ENCODE data around the gene KRT85. TPM values are rescaled to one million over a fixed set of nuclear protein-coding genes. Genes with fewer than 3 reads are reported as not detected.
"Not testable (repeated sequence)": the region's sequence is repeated elsewhere in the genome, so short reads cannot be mapped to it uniquely, and the experiment has no call there.

Gene KRT85
- total and polyA plus RNA-seq, 5 donors from 2014 or later, result not detected

DNA sequence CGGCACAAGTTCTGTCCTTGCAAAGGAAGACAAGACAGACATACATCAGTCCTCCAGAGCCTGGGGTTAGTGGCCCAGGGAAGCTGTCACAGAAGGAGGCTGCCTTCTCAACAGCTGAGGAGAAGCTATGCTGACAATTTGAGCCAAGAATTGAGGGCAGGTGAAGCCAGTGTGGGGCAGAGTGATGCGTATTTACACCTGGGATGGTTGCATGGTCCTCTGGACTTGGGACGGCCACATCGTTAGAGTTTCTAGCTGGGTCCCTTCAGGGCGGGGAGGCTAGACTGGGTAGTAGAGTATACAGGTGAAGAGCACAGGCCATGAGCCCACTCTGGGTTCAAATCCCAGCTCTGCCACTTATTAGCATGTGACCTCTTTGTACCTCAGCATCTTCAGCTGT is 16.5 kb downstream of the KRT85 start:
- Histone ChIP-seq H3K4me3 (ENCODE audit: low read depth, low read length) (no peak overlapping the region), H3K36me3 (ENCODE audit: control insufficient read depth, insufficient read depth, low read length) (no peaks in the 10 kb centered on the region), H3K4me1 (ENCODE audit: control insufficient read depth, insufficient read depth, low read length, poor library complexity, severe bottlenecking) (peaks cover 25% of the 10 kb centered on the region), H3K27ac (ENCODE audit: insufficient read depth, low read length, poor library complexity, severe bottlenecking) (no peak overlapping the region), H3K9me3 (ENCODE audit: control insufficient read depth in 2 of 2, low read length in 2 of 2) (no peaks in the 10 kb centered on the region), H3K27me3 (ENCODE audit: control insufficient read depth, insufficient read depth, low read length) (no peaks in the 10 kb centered on the region)
- Mint-ChIP-seq H3K4me3 (no peak overlapping the region), H3K36me3 (no peaks in the 10 kb centered on the region), H3K4me1 (peaks cover 3 to 21% (median 18%) of the 10 kb centered on the region in 4 donors), H3K27ac (no peak overlapping the region), H3K27me3 (no peaks in the 10 kb centered on the region), H3K9me3 (peaks cover 0 to 1% (median 0%) of the 10 kb centered on the region in 7 donors)
- ATAC-seq (ENCODE audit: low read depth in 2 of 2) (no peak), DNase-seq (no peak)

DNA sequence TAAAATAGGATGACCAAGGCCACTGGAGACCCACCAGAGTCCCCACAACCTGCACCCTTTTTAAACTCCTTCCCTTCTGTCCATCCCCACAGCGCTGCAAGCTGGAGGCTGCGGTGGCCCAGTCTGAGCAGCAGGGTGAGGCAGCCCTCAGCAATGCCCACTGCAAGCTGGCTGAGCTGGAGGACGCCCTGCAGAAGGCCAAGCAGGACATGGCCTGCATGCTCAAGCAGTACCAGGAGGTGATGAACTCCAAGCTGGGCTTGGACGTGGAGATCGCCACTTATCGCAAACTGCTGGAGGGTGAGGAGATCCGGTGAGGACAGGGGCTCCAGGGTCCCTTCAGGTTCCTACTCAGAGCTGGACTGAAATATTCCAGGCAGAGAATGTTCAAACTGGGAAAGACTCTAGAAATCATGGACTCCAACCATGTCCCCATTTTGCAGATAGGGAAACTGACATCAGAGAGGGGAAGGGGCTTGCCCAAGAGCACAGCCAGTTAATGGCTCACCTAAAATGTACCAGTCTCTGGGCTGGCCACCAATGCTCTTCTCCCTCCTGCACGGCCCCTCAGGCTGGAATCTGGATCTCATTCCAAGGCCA is 17.2 kb downstream of the KRT85 start:
- Histone ChIP-seq H3K27ac (ENCODE audit: insufficient read depth, low read length, poor library complexity, severe bottlenecking) (no peak overlapping the region), H3K36me3 (ENCODE audit: control insufficient read depth, insufficient read depth, low read length) (no peaks in the 10 kb centered on the region), H3K4me1 (ENCODE audit: control insufficient read depth, insufficient read depth, low read length, poor library complexity, severe bottlenecking) (peaks cover 25% of the 10 kb centered on the region), H3K4me3 (ENCODE audit: low read depth, low read length) (no peak overlapping the region), H3K9me3 (ENCODE audit: control insufficient read depth in 2 of 2, low read length in 2 of 2) (no peaks in the 10 kb centered on the region), H3K27me3 (ENCODE audit: control insufficient read depth, insufficient read depth, low read length) (no peaks in the 10 kb centered on the region)
- Mint-ChIP-seq H3K27me3 (no peaks in the 10 kb centered on the region), H3K27ac (no peak overlapping the region), H3K36me3 (no peaks in the 10 kb centered on the region), H3K9me3 (peaks cover 0 to 2% (median 0%) of the 10 kb centered on the region in 7 donors), H3K4me3 (no peak overlapping the region), H3K4me1 (peaks cover 3 to 21% (median 18%) of the 10 kb centered on the region in 4 donors)
- DNase-seq (no peak), ATAC-seq (ENCODE audit: low read depth in 2 of 2) (no peak)

DNA sequence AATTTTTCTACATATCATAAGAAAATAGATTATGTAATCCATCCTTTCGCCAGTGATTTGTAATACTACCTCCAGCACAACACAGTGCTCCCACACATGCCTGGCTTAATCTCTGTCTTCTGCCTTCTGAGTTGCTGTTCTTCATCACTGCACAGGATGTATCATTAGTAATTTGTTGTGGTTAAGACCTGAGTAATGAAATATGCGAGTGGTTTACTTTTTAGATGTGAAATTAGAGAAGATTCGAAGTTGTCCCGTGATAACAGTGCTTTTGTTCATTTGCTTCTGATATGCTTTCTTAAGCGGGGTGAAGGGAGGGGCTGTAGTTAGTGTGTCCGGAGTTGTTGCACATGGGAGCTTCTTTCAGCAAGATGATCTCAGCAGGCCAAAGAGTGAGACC is 18.1 kb downstream of the KRT85 start:
- Mint-ChIP-seq H3K4me3 (peak overlapping the region in 2 of 4 donors; percentile 1 to 8), H3K4me1 (peaks cover 3 to 22% (median 18%) of the 10 kb centered on the region in 4 donors), H3K9me3 (peaks cover 0 to 2% (median 0%) of the 10 kb centered on the region in 7 donors), H3K27me3 (no peaks in the 10 kb centered on the region), H3K36me3 (no peaks in the 10 kb centered on the region), H3K27ac (no peak overlapping the region)
- ATAC-seq (ENCODE audit: low read depth in 2 of 2) (no peak), DNase-seq (no peak)
- Histone ChIP-seq H3K9me3 (ENCODE audit: control insufficient read depth in 2 of 2, low read length in 2 of 2) (no peaks in the 10 kb centered on the region), H3K36me3 (ENCODE audit: control insufficient read depth, insufficient read depth, low read length) (no peaks in the 10 kb centered on the region), H3K4me3 (ENCODE audit: low read depth, low read length) (no peak overlapping the region), H3K4me1 (ENCODE audit: control insufficient read depth, insufficient read depth, low read length, poor library complexity, severe bottlenecking) (peaks cover 25% of the 10 kb centered on the region), H3K27ac (ENCODE audit: insufficient read depth, low read length, poor library complexity, severe bottlenecking) (no peak overlapping the region), H3K27me3 (ENCODE audit: control insufficient read depth, insufficient read depth, low read length) (no peaks in the 10 kb centered on the region)

DNA sequence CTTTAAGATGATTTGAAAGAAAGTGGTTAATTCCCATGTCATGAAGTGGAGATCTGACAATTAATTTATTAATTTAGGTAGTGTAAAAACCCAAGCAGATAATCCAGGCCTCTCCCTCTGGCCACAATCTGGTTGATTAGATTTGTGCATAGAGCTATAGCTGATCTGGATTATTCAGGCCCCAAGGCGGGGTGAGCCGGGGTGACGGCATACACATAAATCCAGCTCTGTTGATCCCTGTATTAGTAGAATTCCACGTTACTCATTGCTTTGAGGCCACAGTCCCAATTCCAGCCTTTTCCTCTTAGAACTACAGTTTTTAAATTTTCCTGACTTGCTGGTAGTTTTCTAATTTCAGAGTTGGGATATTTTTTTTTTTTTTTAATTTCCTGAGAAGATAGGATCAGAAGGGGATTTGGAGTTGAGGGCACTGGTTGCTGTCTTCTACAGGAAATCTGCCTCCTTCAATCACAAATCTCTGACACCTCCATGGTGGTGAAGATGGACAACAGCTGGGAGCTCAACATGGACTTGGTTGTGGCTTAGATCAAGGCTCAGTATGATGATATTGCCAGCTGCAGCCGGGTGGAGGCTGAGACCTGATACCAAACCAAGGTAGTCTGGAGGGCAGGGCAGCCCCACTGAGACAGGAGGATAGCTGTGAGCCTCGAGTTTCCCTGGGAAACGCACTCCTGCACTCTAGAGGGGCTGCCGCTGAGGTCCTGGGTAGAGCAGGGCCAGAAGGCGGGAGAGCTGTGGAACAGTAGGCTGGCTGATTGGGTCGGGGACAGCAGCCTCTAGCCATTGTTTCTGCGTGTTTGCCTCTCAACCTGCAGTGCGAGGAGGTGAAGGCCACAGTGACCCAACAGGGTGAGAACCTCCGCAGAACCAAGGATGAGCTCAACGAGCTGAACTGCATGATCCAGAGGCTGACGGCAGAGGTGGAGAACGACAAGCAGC is 19.4 kb downstream of the KRT85 start:
- Mint-ChIP-seq H3K4me3 (peak overlapping the region in 1 of 4 donors; percentile 34), H3K9me3 (peaks cover 0 to 4% (median 0%) of the 10 kb centered on the region in 7 donors), H3K4me1 (peaks cover 3 to 22% (median 16%) of the 10 kb centered on the region in 4 donors), H3K27ac (no peak overlapping the region), H3K36me3 (no peaks in the 10 kb centered on the region), H3K27me3 (no peaks in the 10 kb centered on the region)
- no peak overlapping the region for H3K27ac ChIP-seq (ENCODE audit: insufficient read depth, low read length, poor library complexity, severe bottlenecking)
- DNase-seq, result no peak
- no peaks in the 10 kb centered on the region for H3K36me3 ChIP-seq (ENCODE audit: control insufficient read depth, insufficient read depth, low read length)
- no peaks in the 10 kb centered on the region for H3K27me3 ChIP-seq (ENCODE audit: control insufficient read depth, insufficient read depth, low read length)
- H3K4me1 ChIP-seq (ENCODE audit: control insufficient read depth, insufficient read depth, low read length, poor library complexity, severe bottlenecking), result peaks cover 25% of the 10 kb centered on the region
- no peak for ATAC-seq (ENCODE audit: low read depth in 2 of 2)
- H3K9me3 ChIP-seq (ENCODE audit: control insufficient read depth in 2 of 2, low read length in 2 of 2), result no peaks in the 10 kb centered on the region
- H3K4me3 ChIP-seq (ENCODE audit: low read depth, low read length), result no peak overlapping the region

DNA sequence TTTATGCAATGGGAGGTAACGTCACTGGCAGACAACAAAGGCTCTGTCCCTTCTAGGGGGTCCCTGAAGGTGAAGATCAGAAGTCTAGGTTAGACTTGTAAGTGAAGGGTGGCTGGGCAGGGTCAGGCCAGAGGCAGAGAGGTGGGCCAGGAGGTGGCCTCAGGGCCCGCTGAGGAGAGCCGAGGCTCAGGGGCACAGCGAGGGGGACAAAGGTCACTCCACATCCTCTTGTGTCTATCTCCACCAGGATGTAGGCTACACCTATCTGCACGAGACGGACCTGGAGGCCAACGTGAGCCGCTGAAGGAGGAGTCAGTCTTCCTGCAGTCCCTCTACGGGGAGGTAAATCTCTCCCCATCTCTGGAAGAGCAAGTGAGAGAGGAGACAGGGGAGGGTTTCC is 20.3 kb downstream of the KRT85 start:
- ATAC-seq (ENCODE audit: low read depth in 2 of 2) (no peak), DNase-seq (no peak)
- H3K9me3 Mint-ChIP-seq, result peaks cover 0 to 4% (median 0%) of the 10 kb centered on the region in 7 donors
- Histone ChIP-seq H3K27me3 (ENCODE audit: control insufficient read depth, insufficient read depth, low read length) (no peaks in the 10 kb centered on the region), H3K9me3 (ENCODE audit: control insufficient read depth in 2 of 2, low read length in 2 of 2) (no peaks in the 10 kb centered on the region), H3K36me3 (ENCODE audit: control insufficient read depth, insufficient read depth, low read length) (no peaks in the 10 kb centered on the region), H3K4me1 (ENCODE audit: control insufficient read depth, insufficient read depth, low read length, poor library complexity, severe bottlenecking) (peaks cover 22% of the 10 kb centered on the region), H3K4me3 (ENCODE audit: low read depth, low read length) (no peak overlapping the region), H3K27ac (ENCODE audit: insufficient read depth, low read length, poor library complexity, severe bottlenecking) (no peak overlapping the region)
- H3K36me3 Mint-ChIP-seq, result no peaks in the 10 kb centered on the region
- H3K27me3 Mint-ChIP-seq, result no peaks in the 10 kb centered on the region
- H3K4me3 Mint-ChIP-seq, result no peak overlapping the region
- H3K27ac Mint-ChIP-seq, result no peak overlapping the region
- H3K4me1 Mint-ChIP-seq, result peaks cover 3 to 15% (median 12%) of the 10 kb centered on the region in 4 donors

DNA sequence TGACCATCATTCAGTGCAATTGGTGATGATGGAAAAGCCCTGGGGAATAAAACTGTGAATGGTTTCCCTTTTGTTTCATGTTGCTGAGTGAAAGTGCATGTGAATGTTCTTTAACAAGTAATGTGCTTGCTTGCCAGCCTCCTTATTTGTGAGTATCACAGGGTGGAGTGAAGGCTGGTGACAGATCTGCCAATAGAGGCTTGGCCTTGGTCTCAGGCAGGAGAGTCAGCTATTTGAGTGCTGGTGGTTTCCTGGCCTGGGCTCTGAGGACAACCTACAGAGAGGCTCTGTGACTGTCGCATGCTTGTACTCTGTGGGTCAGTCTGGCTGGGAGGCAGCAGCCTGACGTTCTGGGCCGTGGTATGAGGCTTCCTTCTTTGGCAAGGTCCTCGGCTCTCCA is 20.7 kb downstream of the KRT85 start:
- H3K9me3 ChIP-seq (ENCODE audit: control insufficient read depth in 2 of 2, low read length in 2 of 2), result no peaks in the 10 kb centered on the region
- peak overlapping the region in 1 of 3 donors; percentile 48 for H3K27ac Mint-ChIP-seq
- no peaks in the 10 kb centered on the region for H3K36me3 Mint-ChIP-seq
- peaks cover under 1 to 12% (median 8%) of the 10 kb centered on the region in 4 donors for H3K4me1 Mint-ChIP-seq
- no peaks in the 10 kb centered on the region for H3K27me3 Mint-ChIP-seq
- H3K4me1 ChIP-seq (ENCODE audit: control insufficient read depth, insufficient read depth, low read length, poor library complexity, severe bottlenecking), result peaks cover 18% of the 10 kb centered on the region
- H3K27me3 ChIP-seq (ENCODE audit: control insufficient read depth, insufficient read depth, low read length), result no peaks in the 10 kb centered on the region
- no peak for DNase-seq
- no peaks in the 10 kb centered on the region for H3K36me3 ChIP-seq (ENCODE audit: control insufficient read depth, insufficient read depth, low read length)
- no peak for ATAC-seq (ENCODE audit: low read depth in 2 of 2)
- no peak overlapping the region for H3K4me3 Mint-ChIP-seq
- H3K27ac ChIP-seq (ENCODE audit: insufficient read depth, low read length, poor library complexity, severe bottlenecking), result no peak overlapping the region
- no peak overlapping the region for H3K4me3 ChIP-seq (ENCODE audit: low read depth, low read length)
- H3K9me3 Mint-ChIP-seq, result peaks cover 0 to 4% (median 0%) of the 10 kb centered on the region in 7 donors

DNA sequence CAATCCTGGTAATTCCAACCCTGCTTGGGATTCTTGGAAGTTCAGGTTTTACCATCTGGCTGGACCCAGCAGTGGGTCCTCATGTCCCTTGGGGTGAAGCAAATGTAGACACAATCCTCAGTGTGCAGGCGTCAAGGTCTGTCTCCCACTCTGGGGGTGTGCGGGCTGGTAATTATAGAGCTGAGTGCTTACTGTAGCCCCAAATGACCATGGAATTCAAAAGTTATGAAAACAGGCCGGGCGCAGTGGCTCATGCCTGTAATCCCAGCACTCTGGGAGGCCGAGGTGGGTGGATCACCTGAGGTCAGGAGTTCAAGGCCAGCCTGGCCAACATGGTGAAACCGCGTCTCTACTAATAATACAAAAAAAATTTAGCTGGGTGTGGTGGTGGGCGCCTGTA is 22.2 kb downstream of the KRT85 start:
- not testable (repeated sequence) for H3K36me3 ChIP-seq (ENCODE audit: control insufficient read depth, insufficient read depth, low read length); H3K4me3 ChIP-seq (ENCODE audit: low read depth, low read length); H3K27me3 Mint-ChIP-seq; H3K9me3 Mint-ChIP-seq; DNase-seq; H3K27me3 ChIP-seq (ENCODE audit: control insufficient read depth, insufficient read depth, low read length); H3K4me1 ChIP-seq (ENCODE audit: control insufficient read depth, insufficient read depth, low read length, poor library complexity, severe bottlenecking); H3K9me3 ChIP-seq (ENCODE audit: control insufficient read depth in 2 of 2, low read length in 2 of 2); H3K36me3 Mint-ChIP-seq; H3K27ac ChIP-seq (ENCODE audit: insufficient read depth, low read length, poor library complexity, severe bottlenecking); ATAC-seq (ENCODE audit: low read depth in 2 of 2); H3K27ac Mint-ChIP-seq; H3K4me1 Mint-ChIP-seq; H3K4me3 Mint-ChIP-seq
